ENCODE data around the gene GLYATL1. TPM values are rescaled to one million over a fixed set of nuclear protein-coding genes. Genes with fewer than 3 reads are reported as not detected.

GLYATL1 gene
- total and polyA plus RNA-seq, 4 donors = 64.9 to 622 (median 247) TPM

GRCh38 chr11:58913685-58914084, 25.6 kb upstream of the GLYATL1 start (continued):
- TF ChIP-seq REST (IDR thresholded peaks at IDR 0.05) = no peak
- TF ChIP-seq ATF3 (IDR thresholded peaks at IDR 0.05) = no peak
- no peak for TF ChIP-seq RAD21 (IDR thresholded peaks at IDR 0.05)
- no peak for TF ChIP-seq FOXA1 (IDR thresholded peaks at IDR 0.05)
- no peak for TF ChIP-seq HNF4G (IDR thresholded peaks at IDR 0.05)
- TF ChIP-seq FOXA2 (IDR thresholded peaks at IDR 0.05) = no peak
- TF ChIP-seq YY1 (IDR thresholded peaks at IDR 0.05) = no peak
- no peak for TF ChIP-seq HNF4A (conservative IDR thresholded peaks at IDR 0.05)
- TF ChIP-seq MAX (IDR thresholded peaks at IDR 0.05) = no peak

- WGBS = 93% methylated on average over 2 of the region's 2 CpGs
- H3K4me3 ChIP-seq (ENCODE audit: low read depth in 1 of 3, low read length in 3 of 3) = no peak overlapping the region
- H3K9me3 ChIP-seq (ENCODE audit: control insufficient read depth in 4 of 4, low read length in 3 of 4) = peaks cover 3 to 12% (median 6%) of the 10 kb centered on the region in 4 donors
- H3K27ac ChIP-seq (ENCODE audit: low read depth in 1 of 2, low read length in 2 of 2) = no peak overlapping the region
- H3K27me3 ChIP-seq (ENCODE audit: control insufficient read depth in 4 of 4, insufficient read depth in 4 of 4, low read length in 3 of 4) = no peaks in the 10 kb centered on the region
- no peak overlapping the region for H3K9ac ChIP-seq (ENCODE audit: low read depth in 1 of 2, low read length in 2 of 2)
- no peak for TF ChIP-seq RAD21 (IDR thresholded peaks at IDR 0.05)
- no peak for TF ChIP-seq JUND (IDR thresholded peaks at IDR 0.05)
- TF ChIP-seq ATF3 (IDR thresholded peaks at IDR 0.05) = no peak
- TF ChIP-seq GABPA (IDR thresholded peaks at IDR 0.05 in 1 of 2, conservative IDR thresholded peaks at IDR 0.05 in 1 of 2) = no peak
- no peak for TF ChIP-seq SP1 (IDR thresholded peaks at IDR 0.05)
- no peak for TF ChIP-seq NR2F2 (IDR thresholded peaks at IDR 0.05)
- TF ChIP-seq MAX (IDR thresholded peaks at IDR 0.05) = no peak
- no peak for DNase-seq (ENCODE audit: low spot score)
- no peaks in the 10 kb centered on the region for H3K4me1 ChIP-seq (ENCODE audit: control insufficient read depth in 4 of 4, insufficient read depth in 4 of 4, low read length in 3 of 4)
- no peaks in the 10 kb centered on the region for H3K36me3 ChIP-seq (ENCODE audit: control insufficient read depth in 4 of 4, insufficient read depth in 3 of 4, low read depth in 1 of 4, low read length in 3 of 4)
These were observed 24.3 kb upstream of the GLYATL1 start for GRCh38 chr11:58914821-58915543.

- no peak for DNase-seq (ENCODE audit: low spot score)
- H3K9ac ChIP-seq (ENCODE audit: low read depth in 1 of 2, low read length in 2 of 2) = no peak overlapping the region
- H3K4me1 ChIP-seq (ENCODE audit: control insufficient read depth in 4 of 4, insufficient read depth in 4 of 4, low read length in 3 of 4) = no peaks in the 10 kb centered on the region
- peaks cover 3 to 12% (median 6%) of the 10 kb centered on the region in 4 donors for H3K9me3 ChIP-seq (ENCODE audit: control insufficient read depth in 4 of 4, low read length in 3 of 4)
- H3K27me3 ChIP-seq (ENCODE audit: control insufficient read depth in 4 of 4, insufficient read depth in 4 of 4, low read length in 3 of 4) = no peaks in the 10 kb centered on the region
- no peak for TF ChIP-seq EGR1 (IDR thresholded peaks at IDR 0.05; ENCODE audit: low read depth in 2 of 2)
- TF ChIP-seq HNF4G (IDR thresholded peaks at IDR 0.05) = no peak
- TF ChIP-seq REST (IDR thresholded peaks at IDR 0.05) = no peak
- no peak for TF ChIP-seq CTCF (IDR thresholded peaks at IDR 0.05; ENCODE audit: low read depth, low read length, missing input control)
- TF ChIP-seq GABPA (IDR thresholded peaks at IDR 0.05 in 1 of 2, conservative IDR thresholded peaks at IDR 0.05 in 1 of 2) = no peak
- TF ChIP-seq RXRA (IDR thresholded peaks at IDR 0.05) = no peak
- no peak for TF ChIP-seq TAF1 (conservative IDR thresholded peaks at IDR 0.05)
- TF ChIP-seq FOXA2 (IDR thresholded peaks at IDR 0.05) = no peak
- no peak for TF ChIP-seq MAX (IDR thresholded peaks at IDR 0.05)
- no peak for TF ChIP-seq YY1 (IDR thresholded peaks at IDR 0.05)
- WGBS = 93% methylated on average over 2 of the region's 2 CpGs
- no peak overlapping the region for H3K27ac ChIP-seq (ENCODE audit: low read depth in 1 of 2, low read length in 2 of 2)
- H3K4me3 ChIP-seq (ENCODE audit: low read depth in 1 of 3, low read length in 3 of 3) = no peak overlapping the region
- no peaks in the 10 kb centered on the region for H3K36me3 ChIP-seq (ENCODE audit: control insufficient read depth in 4 of 4, insufficient read depth in 3 of 4, low read depth in 1 of 4, low read length in 3 of 4)
These were observed 22.7 kb upstream of the GLYATL1 start for GRCh38 chr11:58916637-58917036.

All from liver (tissue), 9 donors.